AG09319 (cell line): ENCODE measurements around the gene SLC25A45.
"Not testable (repeated sequence)": the region's sequence is repeated elsewhere in the genome, so short reads cannot be mapped to it uniquely, and the experiment has no call there.

Experiments
- DNase-seq: peaks from one replicate; pipeline ENCODE4 v3.0.0-alpha.2; 2010; ENCODE audit warnings: low read depth; ENCODE audit errors: extremely low read depth
- TF ChIP-seq, protein P1 (sequence below): IDR thresholded peaks from 2 replicates; pipeline ENCODE4 v1.5.1; 2011; ENCODE audit warnings: low read depth, mild to moderate bottlenecking, inconsistent platforms, low read length, moderate library complexity

The SLC25A45 gene

GRCh38 chr11:65334696-65335295, 47.6 kb downstream of the SLC25A45 start:
- TF ChIP-seq, protein P1, sequence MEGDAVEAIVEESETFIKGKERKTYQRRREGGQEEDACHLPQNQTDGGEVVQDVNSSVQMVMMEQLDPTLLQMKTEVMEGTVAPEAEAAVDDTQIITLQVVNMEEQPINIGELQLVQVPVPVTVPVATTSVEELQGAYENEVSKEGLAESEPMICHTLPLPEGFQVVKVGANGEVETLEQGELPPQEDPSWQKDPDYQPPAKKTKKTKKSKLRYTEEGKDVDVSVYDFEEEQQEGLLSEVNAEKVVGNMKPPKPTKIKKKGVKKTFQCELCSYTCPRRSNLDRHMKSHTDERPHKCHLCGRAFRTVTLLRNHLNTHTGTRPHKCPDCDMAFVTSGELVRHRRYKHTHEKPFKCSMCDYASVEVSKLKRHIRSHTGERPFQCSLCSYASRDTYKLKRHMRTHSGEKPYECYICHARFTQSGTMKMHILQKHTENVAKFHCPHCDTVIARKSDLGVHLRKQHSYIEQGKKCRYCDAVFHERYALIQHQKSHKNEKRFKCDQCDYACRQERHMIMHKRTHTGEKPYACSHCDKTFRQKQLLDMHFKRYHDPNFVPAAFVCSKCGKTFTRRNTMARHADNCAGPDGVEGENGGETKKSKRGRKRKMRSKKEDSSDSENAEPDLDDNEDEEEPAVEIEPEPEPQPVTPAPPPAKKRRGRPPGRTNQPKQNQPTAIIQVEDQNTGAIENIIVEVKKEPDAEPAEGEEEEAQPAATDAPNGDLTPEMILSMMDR, result no peak
- no peak for DNase-seq

DNA sequence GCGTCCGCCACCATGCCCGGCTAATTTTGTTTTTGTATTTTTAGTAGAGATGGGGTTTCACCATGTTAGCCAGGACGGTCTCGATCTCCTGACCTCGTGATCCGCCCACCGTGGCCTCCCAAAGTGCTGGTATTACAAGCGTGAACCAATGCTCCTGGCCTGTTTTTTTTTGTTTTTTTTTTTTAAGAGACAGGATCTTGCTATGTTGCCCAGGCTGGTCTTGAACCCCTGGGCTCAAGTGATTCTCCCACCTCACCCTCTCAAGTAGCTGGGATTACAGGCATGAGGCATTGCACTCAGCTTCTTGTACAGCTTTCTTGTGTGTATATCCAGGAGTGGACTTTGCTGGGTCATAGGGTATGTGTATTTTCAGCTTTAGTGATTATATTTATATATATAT, 49.9 kb downstream of the SLC25A45 start:
- DNase-seq, result not testable (repeated sequence)

- TF ChIP-seq, protein P1, result no peak
- DNase-seq, result no peak
Observed at GRCh38 chr11:65330544-65330943, 51.9 kb downstream of the SLC25A45 start.

GRCh38 chr11:65329944-65330403, 52.5 kb downstream of the SLC25A45 start:
- DNase-seq, result peak; percentile 80
- TF ChIP-seq, protein P1, result peak; percentile 71

- TF ChIP-seq, protein P1, result no peak
- no peak for DNase-seq
Observed at GRCh38 chr11:65329478-65329877, 53.0 kb downstream of the SLC25A45 start.

DNA sequence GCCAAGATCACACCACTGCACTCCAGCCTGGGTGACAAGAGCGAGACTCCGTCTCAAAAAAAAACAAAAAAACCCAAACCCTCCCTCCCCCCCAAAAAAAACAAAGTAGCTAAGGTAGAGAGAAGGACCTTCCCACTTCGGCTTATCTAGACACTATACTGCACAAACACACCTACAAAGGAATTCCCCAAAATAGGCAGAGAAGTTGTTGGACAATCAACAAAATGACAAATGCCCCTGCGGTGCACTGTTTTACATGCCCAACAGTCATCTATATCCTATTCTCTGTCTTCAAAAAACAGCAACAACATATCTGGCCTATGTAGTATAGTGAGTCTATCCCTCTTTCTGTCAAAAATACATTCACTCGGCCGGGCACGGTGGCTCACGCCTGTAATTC, 55.4 kb downstream of the SLC25A45 start:
- no peak for DNase-seq
- TF ChIP-seq, protein P1, result no peak

- no peak for DNase-seq
- TF ChIP-seq, protein P1, result no peak
Observed at GRCh38 chr11:65325435-65325834, 57.0 kb downstream of the SLC25A45 start.
